GM21515 (cell line): Measurements from ENCODE around the gene TUBGCP6.
"Not testable (repeated sequence)": the region's sequence is repeated elsewhere in the genome, so short reads cannot be mapped to it uniquely, and the experiment has no call there.

Experiments used
- ATAC-seq: cut with Tn5 transposase; IDR thresholded peaks from one replicate; pipeline ENCODE4 v1.9.1; 2021; ENCODE audit not compliant: unreplicated experiment

The TUBGCP6 gene

DNA sequence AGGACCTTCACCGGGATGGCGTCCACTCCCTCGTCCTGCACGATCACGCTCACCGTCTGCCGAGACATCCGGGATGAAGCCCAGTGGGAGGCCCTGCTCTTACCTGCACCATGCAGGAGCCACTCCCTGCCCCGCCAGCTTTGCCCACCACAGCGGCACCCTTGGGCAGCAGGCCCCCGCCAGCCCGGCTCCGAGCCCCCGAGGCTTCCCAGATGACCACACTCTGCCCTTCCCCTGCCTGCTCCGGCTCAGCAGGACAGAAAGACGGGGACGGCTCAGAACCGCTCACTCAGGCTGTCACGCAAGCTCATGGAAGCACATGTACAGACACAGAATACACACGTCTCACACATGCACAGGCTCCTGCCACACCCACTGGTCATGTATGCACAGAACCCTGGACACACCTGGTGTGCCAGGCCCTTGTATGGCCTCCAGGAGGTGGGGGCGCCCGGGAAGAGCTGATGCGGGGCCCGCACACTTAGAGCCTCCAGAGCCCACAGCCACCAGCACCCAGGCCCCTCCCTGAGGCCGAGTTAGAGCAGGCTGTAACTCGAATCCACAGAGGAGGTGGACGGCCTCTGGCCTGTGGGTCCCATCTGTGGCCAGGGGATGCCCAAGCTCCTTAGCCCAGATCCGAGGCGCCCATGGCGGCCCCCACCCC is 34.3 kb upstream of the TUBGCP6 start:
- no peak for ATAC-seq

GRCh38 chr22:50278461-50278860 is 33.6 kb upstream of the TUBGCP6 start:
- no peak for ATAC-seq

DNA sequence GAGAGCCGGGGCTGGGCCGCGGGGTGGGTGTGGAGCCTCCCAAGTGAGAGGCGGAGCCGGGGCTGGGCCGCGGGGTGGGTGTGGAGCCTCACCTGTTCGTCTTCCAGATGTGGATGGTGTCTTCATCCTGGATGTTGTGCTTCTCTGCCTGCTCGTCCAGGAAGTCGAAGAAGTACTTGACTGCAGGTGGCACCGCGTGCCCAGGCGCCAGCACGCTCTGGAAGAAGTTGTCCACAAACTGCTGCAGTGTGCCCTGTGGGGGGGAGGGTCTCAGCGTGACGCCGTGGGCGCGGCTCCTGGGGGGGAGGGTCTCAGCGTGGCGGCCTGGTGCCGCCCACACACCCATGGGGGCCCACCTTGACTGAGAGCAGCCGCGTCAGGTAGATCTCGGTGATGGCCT is 32.9 kb upstream of the TUBGCP6 start:
- no peak for ATAC-seq

GRCh38 chr22:50276143-50276542 is 31.3 kb upstream of the TUBGCP6 start:
- peak; percentile 45 for ATAC-seq

GRCh38 chr22:50275181-50276055 is 30.6 kb upstream of the TUBGCP6 start:
- no peak for ATAC-seq

GRCh38 chr22:50274771-50275170 is 29.9 kb upstream of the TUBGCP6 start:
- no peak for ATAC-seq

- no peak for ATAC-seq
These were observed 29.5 kb upstream of the TUBGCP6 start for GRCh38 chr22:50274311-50274710.

- ATAC-seq: not testable (repeated sequence)
These were observed 29.0 kb upstream of the TUBGCP6 start for GRCh38 chr22:50273781-50274180.

DNA sequence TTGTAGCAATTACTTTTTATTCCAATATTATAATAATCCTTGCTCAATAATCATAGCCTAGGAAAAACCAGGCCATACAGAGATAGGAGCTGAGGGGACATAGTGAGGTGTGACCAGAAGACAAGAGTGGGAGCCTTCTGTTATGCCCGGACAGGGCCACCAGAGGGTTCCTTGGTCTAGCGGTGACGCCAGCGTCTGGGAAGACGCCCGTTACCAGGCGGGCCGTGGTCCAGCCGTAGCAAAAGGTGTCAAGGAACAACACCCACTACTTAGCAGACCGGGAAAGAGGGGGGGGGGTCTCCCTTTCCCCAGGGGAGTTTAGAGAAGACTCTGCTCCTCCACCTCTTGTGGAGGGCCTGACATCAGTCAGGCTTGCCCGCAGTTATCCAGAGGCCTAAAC is 28.5 kb upstream of the TUBGCP6 start:
- not testable (repeated sequence) for ATAC-seq

- no peak for ATAC-seq
These were observed 27.4 kb upstream of the TUBGCP6 start for GRCh38 chr22:50272044-50272802.

GRCh38 chr22:50271519-50271970 is 26.7 kb upstream of the TUBGCP6 start:
- ATAC-seq: no peak

- no peak for ATAC-seq
These were observed 26.0 kb upstream of the TUBGCP6 start for GRCh38 chr22:50270666-50271394.

DNA sequence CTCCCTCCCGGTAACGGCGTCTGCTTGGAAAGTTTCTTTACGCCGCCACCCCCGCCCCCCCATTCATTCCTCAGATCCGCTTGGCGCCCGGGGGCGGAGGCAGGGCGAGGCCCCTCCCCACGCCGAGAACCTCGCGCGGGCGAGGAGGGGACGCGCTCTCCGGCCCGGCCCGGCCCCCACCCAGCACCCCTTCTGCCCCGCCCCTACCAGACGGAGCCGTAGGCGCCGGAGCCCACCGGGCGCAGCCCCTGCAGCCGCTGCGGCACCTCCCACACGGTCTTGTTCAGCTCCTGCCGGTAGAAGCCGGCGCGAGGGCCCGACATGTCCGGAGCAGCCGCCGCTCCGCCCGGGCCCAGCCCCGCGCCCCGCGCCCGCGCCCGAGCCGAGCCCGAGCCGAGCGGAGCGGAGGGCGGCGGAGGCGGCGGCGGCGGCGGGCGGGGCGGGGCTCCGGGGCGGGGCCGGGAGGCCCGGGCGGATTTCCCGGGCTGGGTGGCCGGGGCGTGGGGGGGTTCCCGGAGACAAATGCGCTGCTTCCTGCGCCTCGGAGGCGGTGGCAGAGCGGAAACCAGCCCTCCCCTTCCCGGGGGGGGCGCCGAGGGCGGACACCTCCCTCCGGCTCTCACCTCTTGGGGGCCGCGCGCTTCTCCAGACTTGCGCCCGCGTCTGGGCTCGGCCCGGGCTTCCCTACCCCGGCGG is 25.3 kb upstream of the TUBGCP6 start, which contains the start of gene MAPK11:
Gene MAPK11, minus strand, starts transcription at position 411 of the 696 bp plus-strand sequence. Its CDS starts 88 bp downstream, at position 323.
- ATAC-seq: no peak

DNA sequence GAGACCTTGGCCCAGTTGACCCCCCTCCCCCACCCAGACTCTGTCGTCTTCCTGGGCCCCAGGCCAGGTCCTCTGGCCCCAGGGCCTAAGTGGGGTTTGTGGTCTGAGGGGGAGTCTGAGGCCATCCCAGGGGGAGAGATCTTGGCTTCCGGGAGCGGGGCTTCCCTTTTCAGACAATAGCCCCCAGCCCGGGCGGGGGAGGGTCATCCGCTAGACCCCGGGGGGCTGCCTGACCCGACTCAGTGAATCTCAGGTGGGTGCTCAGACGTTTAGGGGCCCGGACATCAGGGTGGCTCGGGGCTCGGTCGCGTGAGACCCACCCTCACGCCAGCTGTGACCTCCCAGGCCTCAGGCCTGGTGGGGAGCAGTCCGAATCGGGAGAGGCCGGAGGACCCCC is 24.7 kb upstream of the TUBGCP6 start:
- no peak for ATAC-seq

DNA sequence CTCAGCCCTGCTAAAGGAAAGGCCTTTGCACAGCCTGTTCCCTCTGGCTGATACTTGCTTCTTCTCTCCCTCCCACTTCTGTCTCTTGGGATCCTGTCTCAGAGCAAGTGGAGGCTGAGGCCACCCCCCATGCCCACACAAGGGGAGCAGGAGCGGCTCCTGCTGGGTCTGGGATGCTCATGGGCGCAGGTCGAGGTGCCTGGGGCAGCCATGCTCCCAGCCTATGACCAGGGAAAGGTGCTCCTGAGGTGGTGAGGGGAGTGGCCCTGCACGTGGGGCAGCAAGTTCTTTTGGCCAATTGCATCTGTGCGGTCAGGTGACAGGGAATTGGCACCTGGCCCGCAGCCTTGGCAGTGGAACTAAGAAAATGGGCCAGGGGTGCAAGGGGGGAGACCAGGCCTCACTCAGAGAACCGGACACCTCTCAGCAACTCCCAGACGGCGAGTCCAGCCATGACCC is 23.9 kb upstream of the TUBGCP6 start:
- no peak for ATAC-seq

- no peak for ATAC-seq
These were observed 23.0 kb upstream of the TUBGCP6 start for GRCh38 chr22:50267591-50268390.

- no peak for ATAC-seq
These were observed 22.2 kb upstream of the TUBGCP6 start for GRCh38 chr22:50266994-50267393.

GRCh38 chr22:50264946-50265669 is 20.3 kb upstream of the TUBGCP6 start:
- no peak for ATAC-seq
